Endothelial cell (in vitro differentiated cells): ENCODE results near the gene ANO3. TPM values are rescaled to one million over a fixed set of nuclear protein-coding genes. Genes with fewer than 3 reads are reported as not detected.
A peak's percentile ranks its signal among the peaks of the same experiment; 100 is the strongest.
"Not testable (repeated sequence)": the region's sequence is repeated elsewhere in the genome, so short reads cannot be mapped to it uniquely, and the experiment has no call there.

Experiments used
- DNase-seq: peaks from one replicate; pipeline ENCODE4 v3.0.0; 2021; ENCODE audit warnings: low spot score
- H3K27ac Mint-ChIP-seq: one replicate; pipeline ENCODE4 v1.8.0; 2021; ENCODE audit warnings: mixed read lengths, inconsistent platforms; ENCODE audit not compliant: unreplicated experiment
- H3K27me3 Mint-ChIP-seq: one replicate; pipeline ENCODE4 v1.8.0; 2021; ENCODE audit warnings: mild to moderate bottlenecking, moderate library complexity, mixed read lengths, inconsistent platforms; ENCODE audit not compliant: unreplicated experiment
- H3K36me3 Mint-ChIP-seq: one replicate; pipeline ENCODE4 v1.8.0; 2021; ENCODE audit warnings: mild to moderate bottlenecking, low read depth, mixed read lengths, inconsistent platforms; ENCODE audit not compliant: unreplicated experiment
- H3K4me1 Mint-ChIP-seq: one replicate; pipeline ENCODE4 v1.8.0; 2021; ENCODE audit warnings: mild to moderate bottlenecking, mixed read lengths, inconsistent platforms; ENCODE audit not compliant: unreplicated experiment
- H3K4me3 Mint-ChIP-seq: one replicate; pipeline ENCODE4 v1.8.0; 2021; ENCODE audit warnings: mild to moderate bottlenecking, mixed read lengths, inconsistent platforms; ENCODE audit not compliant: unreplicated experiment
- H3K9me3 Mint-ChIP-seq: one replicate; pipeline ENCODE4 v1.8.0; 2021; ENCODE audit warnings: mixed read lengths, inconsistent platforms; ENCODE audit not compliant: unreplicated experiment
- total RNA-seq: library from RNA; stranded (reverse); fragmentation: NEBNext Ultra II Directional; extraction: Animal tissue kit (Norgen Biotek cat#: 25700); gene quantifications from one replicate; pipeline ENCODE4 v1.2.1, GENCODE V29; 2021; ENCODE audit not compliant: unreplicated experiment
- TF ChIP-seq, protein P1 (sequence below): fragments of 200-600 bp; sonication (generic); IDR thresholded peaks from one replicate; pipeline ENCODE4 v1.5.0; 2021; ENCODE audit warnings: antibody characterized with exemption; ENCODE audit not compliant: unreplicated experiment

The ANO3 gene
- total RNA-seq, 1 donor from 2014 or later, result 0.36 TPM

DNA sequence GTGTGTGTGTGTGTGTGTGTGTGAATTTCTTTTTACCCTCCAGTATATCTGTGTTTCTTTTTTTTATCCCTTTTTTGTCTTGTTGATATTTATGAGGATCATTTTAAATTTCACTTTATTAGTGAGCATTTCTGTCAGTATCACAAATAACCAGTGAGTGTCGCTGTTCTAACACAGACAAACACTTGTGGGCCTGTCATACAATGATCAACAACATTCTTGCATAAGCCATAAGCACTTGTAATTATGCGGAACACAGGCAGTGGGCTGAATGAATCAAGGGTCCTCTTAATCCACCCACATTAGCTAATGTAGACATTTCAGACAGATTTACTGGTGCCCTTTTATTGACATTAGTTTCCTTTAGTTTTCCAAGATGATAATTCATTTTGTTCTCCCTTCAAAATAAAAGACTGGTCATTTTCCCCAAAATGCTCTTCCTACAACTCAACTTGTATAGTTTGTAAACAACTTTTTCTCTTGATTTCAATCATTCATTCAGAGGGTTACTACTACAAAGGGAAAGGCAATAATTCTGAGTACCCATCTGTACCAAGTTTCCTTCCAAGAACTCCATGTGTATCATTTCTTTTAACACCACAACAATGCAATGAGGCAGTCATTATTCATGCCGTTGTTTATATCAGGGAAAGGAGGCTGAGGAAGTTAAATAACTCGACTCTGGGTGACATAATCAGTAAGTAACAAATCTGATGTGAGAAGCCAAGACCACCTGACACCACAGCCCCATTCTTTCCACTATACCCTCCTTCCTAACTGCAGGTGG, 34.5 kb upstream of the ANO3 start:
- H3K27ac Mint-ChIP-seq, result no peak overlapping the region
- no peaks in the 10 kb centered on the region for H3K36me3 Mint-ChIP-seq
- no peaks in the 10 kb centered on the region for H3K27me3 Mint-ChIP-seq
- no peaks in the 10 kb centered on the region for H3K9me3 Mint-ChIP-seq
- H3K4me1 Mint-ChIP-seq, result no peaks in the 10 kb centered on the region
- DNase-seq, result peak; percentile 25
- H3K4me3 Mint-ChIP-seq, result no peak overlapping the region
- TF ChIP-seq, protein P1, sequence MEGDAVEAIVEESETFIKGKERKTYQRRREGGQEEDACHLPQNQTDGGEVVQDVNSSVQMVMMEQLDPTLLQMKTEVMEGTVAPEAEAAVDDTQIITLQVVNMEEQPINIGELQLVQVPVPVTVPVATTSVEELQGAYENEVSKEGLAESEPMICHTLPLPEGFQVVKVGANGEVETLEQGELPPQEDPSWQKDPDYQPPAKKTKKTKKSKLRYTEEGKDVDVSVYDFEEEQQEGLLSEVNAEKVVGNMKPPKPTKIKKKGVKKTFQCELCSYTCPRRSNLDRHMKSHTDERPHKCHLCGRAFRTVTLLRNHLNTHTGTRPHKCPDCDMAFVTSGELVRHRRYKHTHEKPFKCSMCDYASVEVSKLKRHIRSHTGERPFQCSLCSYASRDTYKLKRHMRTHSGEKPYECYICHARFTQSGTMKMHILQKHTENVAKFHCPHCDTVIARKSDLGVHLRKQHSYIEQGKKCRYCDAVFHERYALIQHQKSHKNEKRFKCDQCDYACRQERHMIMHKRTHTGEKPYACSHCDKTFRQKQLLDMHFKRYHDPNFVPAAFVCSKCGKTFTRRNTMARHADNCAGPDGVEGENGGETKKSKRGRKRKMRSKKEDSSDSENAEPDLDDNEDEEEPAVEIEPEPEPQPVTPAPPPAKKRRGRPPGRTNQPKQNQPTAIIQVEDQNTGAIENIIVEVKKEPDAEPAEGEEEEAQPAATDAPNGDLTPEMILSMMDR, result peak; percentile 84

DNA sequence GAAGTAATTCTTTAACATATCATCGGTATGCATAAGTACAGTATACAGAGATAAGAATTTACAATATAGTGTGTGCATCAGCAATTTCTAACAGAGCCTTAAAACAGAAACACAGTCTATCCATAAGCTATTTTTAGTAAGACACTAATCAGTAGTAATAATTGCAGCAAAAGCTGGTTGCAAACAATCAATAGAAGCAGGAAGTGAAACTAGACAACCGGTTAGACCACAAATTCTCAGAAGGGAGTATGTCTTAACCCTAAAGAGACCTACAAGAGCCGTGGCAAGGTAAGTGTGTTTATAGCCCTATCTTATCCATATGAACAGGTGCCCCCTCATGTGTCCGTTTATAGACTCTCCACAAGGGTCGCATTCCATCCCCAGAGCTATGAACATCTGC, 15.6 kb upstream of the ANO3 start:
- not testable (repeated sequence) for H3K4me3 Mint-ChIP-seq, DNase-seq, H3K9me3 Mint-ChIP-seq, H3K27me3 Mint-ChIP-seq, H3K4me1 Mint-ChIP-seq, H3K27ac Mint-ChIP-seq, H3K36me3 Mint-ChIP-seq

DNA sequence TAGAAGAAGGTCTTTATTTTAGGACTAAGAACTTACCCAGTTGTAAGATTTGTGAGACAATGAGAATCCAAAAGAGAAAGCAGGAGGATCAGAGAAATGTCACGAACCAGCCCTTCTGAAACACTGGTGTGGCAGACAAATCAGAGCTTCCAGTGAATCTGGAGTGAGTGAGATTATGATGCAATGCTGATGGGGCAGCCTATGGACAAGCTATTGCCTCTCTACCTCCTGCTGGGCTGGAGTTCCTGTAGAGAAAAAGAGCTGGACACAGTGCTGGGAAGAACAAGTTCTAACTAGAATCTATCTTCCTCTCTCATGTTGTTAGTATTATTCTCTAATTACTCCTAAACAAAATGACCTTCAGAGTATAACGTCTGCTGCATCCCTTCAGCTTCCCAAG, 12.0 kb upstream of the ANO3 start:
- H3K27ac Mint-ChIP-seq, result no peak overlapping the region
- TF ChIP-seq, protein P1, result no peak
- no peak for DNase-seq

DNA sequence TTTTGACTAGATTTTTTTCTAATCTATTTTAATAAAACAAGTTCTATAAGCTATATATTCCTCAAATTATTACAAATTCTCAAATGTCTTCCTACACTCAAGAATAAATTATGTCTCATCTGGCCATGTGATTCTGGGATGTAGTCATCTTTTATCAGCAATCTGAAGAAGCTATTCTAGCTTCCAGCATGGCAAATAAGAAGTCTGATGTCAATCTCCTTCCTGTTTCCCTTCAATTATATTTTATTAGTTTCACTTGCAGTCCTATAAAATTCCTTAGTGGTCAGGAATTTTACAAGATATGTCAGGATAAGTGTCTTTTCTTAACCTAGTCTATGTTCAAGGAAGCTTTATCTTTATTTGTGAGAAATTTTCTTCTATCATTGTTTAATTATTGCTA, 10.4 kb upstream of the ANO3 start:
- Mint-ChIP-seq H3K27ac (no peak overlapping the region), H3K36me3 (no peaks in the 10 kb centered on the region)

More for the DNA sequence above, 12.0 kb upstream of the ANO3 start:
- Mint-ChIP-seq H3K36me3 (no peaks in the 10 kb centered on the region), H3K4me1 (peaks cover 5% of the 10 kb centered on the region), H3K4me3 (no peak overlapping the region), H3K27me3 (no peaks in the 10 kb centered on the region), H3K9me3 (no peaks in the 10 kb centered on the region)

DNA sequence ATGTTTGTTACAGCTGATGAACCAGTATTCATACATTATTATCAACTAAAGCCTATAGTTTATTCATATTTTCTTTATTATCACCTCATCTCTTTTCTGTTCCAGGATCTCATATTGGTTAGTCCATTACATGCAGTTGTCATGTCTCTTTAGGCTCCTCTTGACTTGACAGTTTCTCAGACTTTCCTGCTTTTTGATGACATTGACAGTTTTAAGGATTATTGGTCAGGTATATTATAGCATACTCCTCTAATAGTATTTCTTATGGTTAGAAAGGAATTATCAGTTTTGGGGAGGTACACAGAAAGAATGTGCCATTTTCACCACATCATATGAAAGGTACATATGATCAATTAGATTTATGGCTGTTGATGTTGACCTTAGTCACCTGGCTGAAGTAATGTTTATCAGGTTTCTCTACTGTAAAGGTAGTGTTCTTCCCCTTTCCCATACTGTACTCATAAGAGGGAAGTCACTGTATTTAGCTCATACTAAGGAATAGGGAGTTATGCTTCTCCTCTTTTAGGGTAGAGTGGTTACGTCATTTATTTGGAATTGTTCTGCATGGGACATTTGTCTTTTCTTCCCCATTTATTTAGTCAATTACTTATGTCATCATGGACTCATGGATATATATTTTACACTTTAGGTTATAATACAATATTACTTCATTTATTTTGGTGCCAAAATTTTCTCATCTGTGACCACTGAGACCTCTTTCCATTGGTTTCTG, 9.4 kb upstream of the ANO3 start:
- TF ChIP-seq, protein P1, result no peak
- peaks cover 5% of the 10 kb centered on the region for H3K4me1 Mint-ChIP-seq
- DNase-seq, result no peak
- no peak overlapping the region for H3K27ac Mint-ChIP-seq
- no peaks in the 10 kb centered on the region for H3K9me3 Mint-ChIP-seq
- no peak overlapping the region for H3K4me3 Mint-ChIP-seq
- H3K27me3 Mint-ChIP-seq, result no peaks in the 10 kb centered on the region
- no peaks in the 10 kb centered on the region for H3K36me3 Mint-ChIP-seq

More for the DNA sequence above, 10.4 kb upstream of the ANO3 start:
- TF ChIP-seq, protein P1, result no peak
- Mint-ChIP-seq H3K27me3 (no peaks in the 10 kb centered on the region), H3K9me3 (no peaks in the 10 kb centered on the region), H3K4me1 (peaks cover 5% of the 10 kb centered on the region), H3K4me3 (no peak overlapping the region)
- no peak for DNase-seq
